Stimulated activated CD4-positive, alpha-beta T cell treated with anti-CD3 and anti-CD28 coated beads, TNF-alpha, amount 100 ng/mL, for 4 hours (primary cell): ENCODE results near the gene SORL1-AS1.
A peak's percentile ranks its signal among the peaks of the same experiment; 100 is the strongest.

ENCODE experiments used
- DNase-seq, 3 experiments: peaks; one replicate each; pipeline ENCODE4 v3.0.0-alpha.2; 2020; ENCODE audit warnings: low read depth in 3 of 3

SORL1-AS1 gene

DNA sequence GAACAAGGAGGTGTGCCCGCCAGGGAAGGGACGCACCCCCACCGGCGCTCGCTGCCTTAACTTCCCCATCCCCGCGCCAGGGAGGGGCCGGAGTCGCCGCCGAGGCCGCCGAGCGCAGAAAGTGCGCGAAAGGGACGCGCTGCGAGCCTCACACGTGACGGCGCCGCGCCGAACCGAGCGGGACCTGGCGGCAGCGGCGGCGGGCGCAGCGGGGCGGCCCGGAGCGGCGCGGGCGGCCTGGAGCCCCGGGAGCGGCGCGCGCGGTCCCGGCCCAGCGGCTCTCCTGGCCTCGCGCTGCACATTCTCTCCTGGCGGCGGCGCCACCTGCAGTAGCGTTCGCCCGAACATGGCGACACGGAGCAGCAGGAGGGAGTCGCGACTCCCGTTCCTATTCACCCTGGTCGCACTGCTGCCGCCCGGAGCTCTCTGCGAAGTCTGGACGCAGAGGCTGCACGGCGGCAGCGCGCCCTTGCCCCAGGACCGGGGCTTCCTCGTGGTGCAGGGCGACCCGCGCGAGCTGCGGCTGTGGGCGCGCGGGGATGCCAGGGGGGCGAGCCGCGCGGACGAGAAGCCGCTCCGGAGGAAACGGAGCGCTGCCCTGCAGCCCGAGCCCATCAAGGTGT is 670 bp downstream of the SORL1-AS1 start, which contains the start of gene SORL1:
Gene SORL1 (plus strand): TSS at position 329 of the 623 bp plus-strand sequence. CDS start 18 bp downstream, at position 347.
- peak in 2 of 3 experiments; percentile 54 to 57 for DNase-seq

GRCh38 chr11:121451178-121451985 is 1.4 kb downstream of the SORL1-AS1 start:
- DNase-seq, result no peak

- no peak for DNase-seq
Observed at GRCh38 chr11:121450401-121450800, 2.4 kb downstream of the SORL1-AS1 start.

DNA sequence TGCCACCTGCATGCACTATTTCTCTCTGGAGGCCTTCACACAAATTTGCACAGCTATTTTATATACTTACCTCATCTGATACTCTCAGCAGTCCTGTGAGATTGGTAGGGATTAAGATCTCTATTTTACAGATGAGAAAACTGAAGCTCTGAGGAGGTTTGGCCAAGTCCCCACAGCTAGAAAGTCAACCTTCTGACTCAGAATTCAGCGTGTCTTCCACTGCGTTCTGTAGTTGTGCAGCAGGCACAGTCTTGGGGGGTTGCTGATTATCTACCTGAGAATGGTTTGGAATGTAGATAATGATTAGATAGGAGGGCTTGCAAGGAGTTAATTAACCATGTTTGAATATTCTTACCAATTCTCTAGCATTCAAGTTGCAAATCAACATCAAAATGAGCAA is 3.1 kb downstream of the SORL1-AS1 start:
- DNase-seq, result no peak

DNA sequence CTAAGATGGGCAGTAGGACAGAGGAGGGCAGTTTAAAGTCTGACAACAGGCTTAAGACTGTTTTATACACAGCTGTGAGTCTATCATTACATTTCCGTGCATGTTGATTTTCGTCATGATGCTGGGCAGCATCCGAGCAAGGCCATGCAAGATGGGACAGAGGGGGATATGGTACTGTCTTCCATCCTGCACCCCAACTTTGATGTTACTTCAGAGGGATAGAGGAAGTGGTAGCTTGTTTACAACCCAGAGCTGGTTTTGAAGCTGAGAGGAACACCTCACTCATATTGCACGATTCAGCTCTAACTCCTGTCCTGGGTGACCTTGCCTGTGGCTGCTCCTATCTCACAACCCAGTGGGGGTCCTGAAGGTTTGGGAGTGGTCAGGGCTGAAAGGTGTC is 3.6 kb downstream of the SORL1-AS1 start:
- no peak for DNase-seq

DNA sequence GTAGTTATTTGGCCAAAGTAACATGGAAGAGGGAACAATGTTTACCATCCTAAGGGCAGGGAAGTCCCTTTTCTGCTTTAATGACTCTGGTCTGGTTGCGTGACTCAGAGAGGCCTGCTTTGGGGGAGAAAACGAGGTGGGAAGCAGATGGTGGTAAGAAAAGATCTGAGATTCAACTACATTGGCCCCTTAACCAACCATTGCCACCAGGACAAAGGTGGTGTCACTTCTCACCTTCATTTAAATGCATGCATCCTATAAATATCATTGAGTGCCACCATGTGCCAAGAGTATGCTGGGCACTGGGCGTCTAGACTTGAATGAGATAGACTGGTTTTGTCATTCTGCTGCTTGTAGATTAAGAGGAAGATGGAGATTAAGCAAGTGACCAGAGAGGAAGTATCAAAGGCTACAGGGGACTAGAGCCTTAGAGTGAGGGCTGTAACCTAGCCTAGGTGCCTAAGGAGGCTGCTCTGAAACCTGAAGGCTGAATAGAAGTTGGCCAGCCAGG is 4.3 kb downstream of the SORL1-AS1 start:
- no peak for DNase-seq

DNA sequence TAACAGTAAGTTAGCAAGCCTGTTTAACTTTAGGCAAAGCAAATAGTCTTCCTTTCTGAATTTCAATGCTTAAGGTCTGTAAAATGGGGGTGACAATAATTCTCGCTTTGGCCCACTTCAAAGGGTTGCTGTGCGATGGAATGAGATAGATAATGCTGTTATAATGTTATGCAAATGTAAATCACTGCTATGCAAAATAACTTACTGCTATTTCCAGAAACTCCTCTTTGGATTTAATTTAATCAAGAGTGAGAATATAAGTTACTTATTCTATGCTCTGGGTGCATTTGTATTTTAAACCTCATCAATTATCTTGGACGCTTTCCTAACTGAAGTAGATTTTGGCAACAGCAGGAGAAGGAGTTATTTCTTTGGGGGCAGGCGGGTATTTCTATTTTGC is 4.8 kb downstream of the SORL1-AS1 start:
- no peak for DNase-seq

DNA sequence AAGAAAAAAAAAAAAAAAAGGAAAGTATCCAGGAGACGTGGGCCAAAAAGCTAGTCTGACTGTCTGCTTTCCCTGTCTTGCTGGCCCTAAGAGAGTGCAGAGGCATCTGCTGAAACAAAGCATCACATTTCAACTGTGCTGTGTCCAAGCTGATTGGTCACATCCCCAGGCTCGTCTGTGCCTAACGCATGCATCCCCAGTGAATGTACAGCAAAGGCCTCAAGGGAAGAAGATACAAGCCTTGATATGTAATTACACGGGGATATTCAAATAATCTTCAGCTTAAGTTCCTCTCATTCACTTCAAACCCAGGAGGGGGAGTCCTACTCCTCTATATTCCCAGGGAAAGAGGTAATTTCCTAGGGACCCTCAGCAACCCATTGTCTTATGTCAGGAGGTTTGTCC is 6.0 kb downstream of the SORL1-AS1 start:
- DNase-seq, result no peak

- no peak for DNase-seq
Observed at GRCh38 chr11:121445071-121445768, 7.5 kb downstream of the SORL1-AS1 start.

DNA sequence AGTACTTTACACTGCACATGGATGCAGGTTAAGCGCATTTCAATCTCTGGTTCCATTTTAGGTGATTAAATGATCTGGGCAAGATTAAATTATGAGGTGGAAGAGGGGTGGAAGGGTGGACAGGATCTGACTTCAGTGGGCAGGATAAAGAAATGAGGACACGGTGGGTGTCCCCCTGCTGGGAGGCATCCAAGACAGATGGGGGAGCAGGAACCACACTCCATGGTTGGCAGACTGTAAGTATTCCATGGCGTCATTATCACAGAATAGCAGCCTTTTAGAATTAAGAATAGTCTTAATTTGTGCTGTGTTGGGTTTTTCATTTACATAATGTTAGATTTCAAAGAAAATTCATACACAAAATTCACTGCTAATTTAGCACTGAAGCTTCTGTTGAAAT is 8.2 kb downstream of the SORL1-AS1 start:
- no peak for DNase-seq

GRCh38 chr11:121443688-121444275 is 9.0 kb downstream of the SORL1-AS1 start:
- no peak for DNase-seq

GRCh38 chr11:121441521-121441920 is 11.2 kb downstream of the SORL1-AS1 start:
- no peak for DNase-seq

GRCh38 chr11:121439759-121440158 is 13.0 kb downstream of the SORL1-AS1 start:
- DNase-seq, result no peak

DNA sequence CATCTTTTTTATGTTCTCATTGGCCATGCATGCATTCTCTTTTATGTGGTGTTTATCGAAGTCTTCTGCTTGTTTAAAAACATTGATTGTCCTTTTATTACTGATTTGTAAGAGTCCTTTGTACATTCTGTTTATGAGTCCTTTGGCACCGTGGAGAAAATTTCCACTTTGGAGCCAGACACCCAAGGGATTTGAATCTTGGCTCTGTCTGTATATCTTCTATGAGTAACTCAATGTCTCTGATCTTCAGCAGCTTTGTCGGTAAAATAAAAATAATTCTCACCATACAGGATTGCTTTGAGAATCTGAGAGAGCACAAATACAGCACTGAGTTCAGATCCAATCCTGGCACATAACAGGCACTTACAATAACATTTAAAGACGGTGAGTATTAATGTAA is 13.4 kb downstream of the SORL1-AS1 start:
- DNase-seq, result no peak

GRCh38 chr11:121437686-121438078 is 15.1 kb downstream of the SORL1-AS1 start:
- no peak for DNase-seq

DNA sequence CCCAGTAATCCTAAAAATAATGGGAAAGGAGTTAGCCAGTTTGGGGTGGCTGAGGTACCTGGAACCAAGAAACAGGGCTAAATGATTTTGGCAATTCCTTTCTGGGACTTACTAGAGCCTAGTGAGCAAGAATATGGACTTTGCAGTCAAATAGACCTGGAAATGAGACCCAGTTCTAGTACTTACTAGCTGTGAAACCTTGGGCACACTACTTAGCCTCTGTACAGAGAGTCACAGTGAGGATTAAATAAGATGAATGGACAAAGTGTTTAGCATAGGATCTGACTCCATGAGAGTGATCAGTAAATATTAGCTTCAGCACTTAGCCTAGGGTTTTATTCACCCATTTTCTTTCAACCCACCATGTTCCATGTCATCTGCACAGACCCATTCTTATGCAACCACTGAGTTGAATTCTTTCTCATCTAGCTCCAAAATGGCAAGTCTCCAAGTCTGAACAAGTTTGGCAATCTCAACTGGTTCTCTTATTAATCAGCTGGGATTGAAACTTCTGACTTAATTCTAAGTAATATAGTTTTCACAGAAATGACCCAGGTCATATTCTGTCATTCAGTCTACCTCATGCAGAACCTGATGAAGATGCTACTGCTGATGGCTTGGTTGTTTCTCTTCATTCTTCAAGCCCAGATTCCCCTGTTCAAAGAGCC is 15.6 kb downstream of the SORL1-AS1 start:
- no peak for DNase-seq

DNA sequence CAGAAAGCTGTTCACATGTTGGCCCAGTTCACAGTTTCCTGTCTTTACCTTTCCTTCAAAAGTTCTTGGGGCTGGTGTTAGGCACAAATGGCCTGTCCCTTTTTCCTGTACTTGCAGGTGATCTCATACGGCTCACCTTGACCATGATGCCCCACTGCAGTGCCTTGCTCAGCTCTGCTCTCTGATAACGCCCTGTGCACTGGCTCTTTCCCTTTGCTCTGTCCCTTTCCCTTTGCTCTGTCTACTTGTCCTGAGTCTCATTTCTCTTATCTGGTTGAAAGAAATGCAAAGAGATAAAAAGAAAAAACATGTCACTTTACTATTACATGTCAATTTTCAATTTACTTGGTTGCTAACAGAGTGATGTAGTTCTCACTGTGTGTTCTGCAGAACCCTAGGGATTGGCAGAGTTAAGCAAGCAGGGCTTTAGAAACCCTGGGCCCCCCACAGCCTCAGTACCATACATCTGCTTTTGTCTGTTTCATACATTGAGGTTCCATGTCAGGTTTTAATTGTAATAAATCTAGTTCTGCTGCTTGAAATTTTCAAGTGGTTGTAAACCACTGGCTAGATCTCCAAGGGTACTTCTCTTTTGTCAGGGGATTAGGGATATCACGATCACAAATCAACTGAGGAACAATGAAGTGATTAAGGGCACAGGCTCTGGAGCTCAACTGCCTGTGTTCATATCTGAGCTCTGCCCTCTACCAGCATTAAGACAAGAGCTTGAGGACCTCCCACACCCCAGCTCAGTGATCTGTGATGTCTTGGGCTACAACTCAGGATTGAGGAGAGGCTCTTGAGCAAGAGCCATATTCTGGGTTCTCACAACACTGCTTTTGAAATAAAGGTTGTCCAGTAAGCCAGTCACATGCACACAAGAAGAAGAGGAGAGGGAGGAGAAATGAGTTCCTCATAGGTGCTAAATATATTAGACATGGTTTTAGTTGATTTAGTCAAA is 16.9 kb downstream of the SORL1-AS1 start:
- DNase-seq, result no peak

DNA sequence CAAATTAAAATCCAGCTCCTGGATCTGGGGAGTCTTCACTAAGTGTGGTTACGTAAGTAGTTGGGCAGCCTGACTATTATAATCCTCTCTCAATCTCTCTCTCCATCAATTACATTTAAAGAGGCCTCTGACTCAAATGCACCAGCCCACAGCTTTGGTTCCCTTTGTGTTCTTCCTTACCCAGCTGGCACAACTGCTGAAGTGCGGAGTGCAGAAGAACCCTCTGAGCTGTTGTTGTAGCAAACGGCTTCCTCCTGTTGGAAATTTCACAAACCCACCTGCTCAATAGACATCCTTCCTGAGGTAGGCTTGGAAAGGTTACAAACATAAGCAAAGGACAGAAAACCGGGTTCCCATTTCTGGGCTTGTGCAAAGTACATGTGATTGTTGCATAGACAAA is 17.6 kb downstream of the SORL1-AS1 start:
- DNase-seq, result no peak

DNA sequence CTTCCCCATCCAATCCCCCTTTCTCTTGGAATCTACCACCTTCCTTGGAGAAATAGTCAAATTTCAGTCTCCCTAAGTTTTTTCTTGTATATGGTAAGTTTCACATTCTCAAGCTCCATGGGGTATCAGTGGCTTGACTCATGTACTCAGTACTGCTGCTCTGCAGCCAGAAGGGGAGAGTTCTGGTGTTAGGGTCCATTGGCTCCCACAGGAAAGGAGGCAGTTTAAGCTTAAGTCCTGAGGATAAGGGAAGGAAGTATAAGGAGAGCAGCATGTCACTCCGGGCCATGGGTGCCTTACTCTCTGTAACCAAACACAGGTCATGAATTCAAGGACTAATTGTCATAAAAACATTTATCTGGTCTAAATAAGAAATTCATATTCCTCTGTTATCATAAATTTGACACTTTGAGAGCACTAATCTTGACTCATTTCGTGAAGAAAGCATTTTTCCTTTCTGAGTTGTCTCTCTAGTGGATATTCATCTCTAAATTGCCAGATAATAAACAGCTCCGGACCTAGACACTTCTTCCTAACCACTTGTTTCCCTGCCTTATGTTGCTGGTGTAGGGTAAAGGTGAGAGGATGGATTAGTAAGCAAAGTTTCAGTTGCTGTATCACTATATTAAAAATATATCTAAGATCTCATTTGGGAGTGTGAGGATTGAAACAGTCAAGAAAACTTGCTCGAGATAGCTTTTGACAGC is 20.8 kb downstream of the SORL1-AS1 start:
- DNase-seq, result no peak

- DNase-seq, result no peak
Observed at GRCh38 chr11:121429556-121429955, 23.2 kb downstream of the SORL1-AS1 start.
